HG02642 (cell line): ENCODE measurements around the gene PLCB2.

Experiments
- ATAC-seq: cut with Tn5 transposase; IDR thresholded peaks from one replicate; pipeline ENCODE4 v1.9.1; 2021; ENCODE audit warnings: mild to moderate bottlenecking; ENCODE audit not compliant: unreplicated experiment, poor library complexity

The PLCB2 gene

DNA sequence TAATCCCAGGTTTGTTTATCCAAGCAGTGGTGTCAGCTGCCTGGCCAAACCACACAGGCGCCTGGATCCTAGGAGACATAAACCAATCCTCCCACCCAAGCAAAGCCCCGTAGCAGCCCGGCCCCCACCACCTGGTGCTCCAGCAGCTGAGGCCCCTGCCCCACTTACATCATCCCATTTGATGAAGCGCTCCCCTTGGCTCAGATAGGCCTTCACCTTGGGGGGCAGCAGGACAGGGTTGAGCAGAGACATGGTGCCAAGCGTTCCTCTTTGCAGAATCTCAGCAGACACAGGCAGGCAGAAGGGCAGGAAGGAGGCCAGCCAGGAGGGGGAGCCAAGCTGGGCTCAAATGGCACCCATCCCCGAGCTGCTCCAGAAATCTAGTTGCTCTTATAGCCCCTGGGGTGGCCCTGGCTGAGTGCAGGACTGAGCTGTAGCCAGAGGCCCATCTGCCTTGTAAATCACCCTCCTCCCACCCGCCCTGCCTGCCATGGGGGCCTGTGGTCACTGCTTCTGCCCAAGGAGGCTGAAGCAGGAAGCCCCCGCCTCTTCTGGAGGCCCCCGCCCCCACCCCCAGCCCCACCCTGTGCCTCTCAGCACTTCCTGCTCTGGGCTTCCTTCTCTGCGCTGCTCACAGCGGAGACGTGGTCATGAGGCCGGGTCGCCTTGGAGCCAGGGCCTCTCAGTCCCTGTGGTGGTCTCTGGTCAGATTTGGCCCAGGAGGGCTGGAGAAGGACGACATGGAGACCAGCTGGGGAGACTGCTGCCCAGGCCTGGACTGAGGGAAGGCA, at the start of gene PLCB2:
Gene PLCB2 (minus strand): TSS at position 515 of the 791 bp plus-strand sequence. CDS start 263 bp downstream, at position 252.
- peak; percentile 62 for ATAC-seq

DNA sequence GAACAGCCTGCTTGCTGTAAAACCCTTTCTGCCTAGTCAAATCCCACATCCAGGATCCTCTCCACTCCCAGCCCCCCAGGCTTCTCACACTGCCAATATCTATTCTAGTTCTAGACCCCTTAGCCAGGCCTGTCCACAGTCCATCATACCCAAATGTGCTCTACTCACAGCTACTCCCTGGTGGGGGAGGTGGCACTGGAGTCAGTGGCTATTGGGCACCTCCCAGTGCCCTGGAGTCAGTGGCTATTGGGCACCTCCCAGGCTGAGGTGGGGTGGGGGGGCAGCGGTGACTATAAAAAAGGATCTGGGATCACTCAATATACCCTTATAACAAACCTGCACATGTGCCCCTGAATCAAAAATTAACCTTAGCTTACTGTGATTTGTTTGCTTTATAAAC, 49.5 kb upstream of the PLCB2 start:
- no peak for ATAC-seq

DNA sequence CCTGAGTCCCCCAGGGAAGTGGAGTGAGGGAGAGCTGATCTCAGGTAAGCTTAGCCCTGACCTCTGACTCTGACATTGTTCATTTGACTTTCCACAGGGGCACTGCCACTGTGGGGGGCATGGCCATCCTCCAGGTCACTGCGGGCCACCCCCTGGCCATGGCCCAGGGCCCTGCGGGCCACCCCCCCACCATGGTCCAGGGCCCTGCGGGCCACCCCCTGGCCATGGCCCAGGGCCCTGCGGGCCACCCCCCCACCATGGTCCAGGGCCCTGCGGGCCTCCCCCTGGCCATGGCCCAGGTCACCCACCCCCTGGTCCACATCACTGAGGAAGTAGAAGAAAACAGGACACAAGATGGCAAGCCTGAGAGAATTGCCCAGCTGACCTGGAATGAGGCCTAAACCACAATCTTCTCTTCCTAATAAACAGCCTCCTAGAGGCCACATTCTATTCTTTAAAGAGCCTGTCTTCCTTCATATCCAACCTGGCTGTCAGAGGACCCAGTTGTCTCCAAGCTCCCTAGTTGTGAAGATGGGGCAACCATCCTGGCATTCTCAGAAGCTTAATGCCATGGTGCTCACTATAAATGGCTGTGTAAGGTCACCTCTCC, 48.3 kb upstream of the PLCB2 start:
- ATAC-seq: no peak

GRCh38 chr15:40354408-40355171, 46.9 kb upstream of the PLCB2 start:
- ATAC-seq: no peak

GRCh38 chr15:40353697-40354096, 46.0 kb upstream of the PLCB2 start:
- no peak for ATAC-seq

GRCh38 chr15:40352281-40352901, 44.7 kb upstream of the PLCB2 start:
- ATAC-seq: no peak

GRCh38 chr15:40349163-40349562, 41.4 kb upstream of the PLCB2 start:
- ATAC-seq: no peak

DNA sequence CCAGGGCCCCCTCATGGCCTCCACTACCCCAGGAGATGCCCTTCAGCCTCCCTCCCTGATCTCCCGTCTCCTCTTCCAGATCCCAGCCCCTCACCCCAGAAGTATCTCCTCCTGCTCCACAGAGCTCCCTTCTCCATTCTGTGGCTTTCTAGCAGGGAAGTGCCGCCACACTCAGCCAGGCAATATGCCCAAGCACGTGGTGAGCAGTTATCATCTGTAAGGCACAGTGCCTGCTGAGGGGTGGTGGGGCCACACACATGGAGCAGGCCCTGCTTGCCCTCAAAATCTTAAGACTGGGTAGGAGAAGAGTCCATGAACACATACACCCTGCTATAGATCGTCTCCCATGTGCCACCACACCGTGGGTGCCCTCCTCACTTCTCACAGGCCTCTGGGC, 40.7 kb upstream of the PLCB2 start:
- no peak for ATAC-seq

- no peak for ATAC-seq
Measured at GRCh38 chr15:40347559-40348473, 40.1 kb upstream of the PLCB2 start.

GRCh38 chr15:40346579-40347558, 39.1 kb upstream of the PLCB2 start:
- ATAC-seq: no peak

DNA sequence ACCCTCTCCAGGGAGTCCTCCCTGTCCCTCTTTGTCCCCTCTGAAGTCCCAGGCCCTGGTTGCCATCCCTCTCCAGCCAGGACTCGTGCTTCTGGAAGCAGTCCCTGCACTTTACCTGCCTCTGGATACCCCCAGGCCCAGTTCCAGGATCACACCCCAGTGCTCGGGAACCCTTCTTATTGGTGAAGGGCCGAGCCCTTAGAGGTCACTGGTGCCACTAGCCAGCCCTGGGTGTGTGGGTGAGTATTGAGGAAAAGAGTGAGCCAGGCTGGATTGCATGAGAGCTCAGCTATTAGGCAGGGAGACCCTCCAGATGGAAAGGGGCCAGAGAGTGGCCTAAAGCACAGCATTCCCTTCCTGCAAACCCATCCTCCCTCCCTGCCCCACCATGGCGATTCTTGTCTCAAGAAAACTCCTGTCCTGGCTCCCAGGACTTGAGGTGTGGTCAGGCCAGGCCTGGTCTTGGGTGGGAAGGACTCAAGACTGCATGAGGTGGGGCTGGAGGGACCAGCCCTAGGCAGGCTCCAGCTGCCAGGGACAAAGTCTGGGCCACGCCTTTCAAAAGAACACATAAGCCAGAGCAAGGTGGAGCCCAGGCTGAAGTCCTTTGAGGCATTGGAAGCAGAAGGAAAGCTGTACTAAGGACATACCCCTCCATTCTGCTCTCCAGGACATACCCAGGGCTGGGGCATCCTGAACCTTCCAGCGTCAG, 38.3 kb upstream of the PLCB2 start:
- no peak for ATAC-seq

DNA sequence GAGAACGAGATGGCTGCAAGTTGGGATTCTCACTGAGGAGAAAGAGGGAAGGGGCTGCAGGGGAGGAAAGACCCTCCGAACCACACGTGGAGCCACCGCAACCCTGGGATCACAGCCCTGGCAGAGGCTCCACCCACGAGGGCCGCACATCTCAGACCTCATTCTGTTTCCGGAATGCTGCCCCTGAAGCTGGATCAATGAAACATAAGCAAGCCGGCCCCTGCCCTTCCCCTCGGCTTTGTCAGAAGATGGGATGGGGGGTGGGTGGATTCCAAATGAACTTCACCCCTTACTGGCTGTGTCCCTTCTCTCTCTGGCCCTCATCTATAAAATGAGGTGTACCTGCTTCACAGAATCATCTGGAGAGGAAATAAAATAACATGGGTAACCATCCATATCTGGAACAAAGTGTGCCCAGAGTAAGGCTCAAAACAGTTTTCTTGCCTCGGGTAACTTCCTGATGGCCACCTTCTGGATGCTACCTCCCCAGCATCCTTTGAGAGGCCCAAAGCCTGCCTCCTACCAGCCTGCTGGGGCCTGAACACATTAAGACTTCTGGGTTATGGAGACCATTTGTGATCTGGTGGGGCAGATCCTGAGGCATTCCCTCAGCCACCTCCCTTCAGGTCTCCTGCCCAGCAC, 37.6 kb upstream of the PLCB2 start:
- no peak for ATAC-seq

GRCh38 chr15:40344631-40345120, 36.9 kb upstream of the PLCB2 start:
- no peak for ATAC-seq

- no peak for ATAC-seq
Measured at GRCh38 chr15:40344217-40344616, 36.5 kb upstream of the PLCB2 start.

GRCh38 chr15:40343512-40343911, 35.8 kb upstream of the PLCB2 start:
- ATAC-seq: no peak

DNA sequence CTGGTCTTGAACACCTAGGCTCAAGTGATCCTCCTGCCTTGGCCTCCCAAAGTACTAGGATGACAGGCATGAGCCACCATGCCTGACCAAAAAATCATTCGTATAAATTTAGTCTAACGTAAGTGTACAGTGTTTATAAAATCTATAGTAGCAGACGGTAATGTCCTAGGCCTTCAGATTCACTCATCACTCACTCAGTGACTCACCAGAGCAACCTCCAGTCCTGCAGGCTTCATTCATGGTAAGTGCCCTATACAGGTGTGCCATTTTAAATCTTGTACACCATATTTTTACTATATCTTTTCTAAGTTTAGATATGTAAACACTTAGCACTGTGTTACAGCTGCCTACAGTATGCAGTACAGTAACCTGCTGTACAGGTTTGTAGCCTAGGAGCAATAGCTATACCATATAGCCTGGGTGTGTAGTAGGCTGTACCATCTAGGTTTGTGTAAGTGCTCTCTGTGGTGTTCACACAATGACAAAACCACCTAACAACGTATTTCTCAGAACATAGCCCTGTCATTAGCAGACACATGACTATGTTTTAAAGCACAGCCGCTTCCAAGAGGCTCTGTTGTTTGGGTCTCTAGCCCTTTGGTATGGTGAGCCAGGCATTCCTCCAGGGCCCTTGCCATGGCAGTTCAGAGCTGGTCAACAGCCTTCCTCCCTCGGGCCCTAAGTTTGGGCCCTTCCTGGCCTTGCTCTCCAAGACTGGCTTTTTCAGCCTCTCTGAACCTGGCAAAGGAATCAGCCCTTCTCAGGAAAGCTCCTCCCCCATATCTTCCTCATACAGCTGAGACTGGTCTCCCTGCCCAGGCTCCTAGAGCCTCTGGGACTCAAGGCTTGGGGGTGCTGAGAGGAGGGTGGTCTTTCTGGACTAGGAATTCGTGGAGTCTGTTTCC, 34.9 kb upstream of the PLCB2 start:
- ATAC-seq: no peak
